ENCODE results near the gene CUL9. TPM values are rescaled to one million over a fixed set of nuclear protein-coding genes. Genes with fewer than 3 reads are reported as not detected.
A peak's percentile ranks its signal among the peaks of the same experiment; 100 is the strongest.

The CUL9 gene
- total RNA-seq, 3 donors from 2014 or later (not counting 1 experiment from before 2014, with no cell fraction given): 73.1 to 85.7 (median 73.9) TPM

DNA sequence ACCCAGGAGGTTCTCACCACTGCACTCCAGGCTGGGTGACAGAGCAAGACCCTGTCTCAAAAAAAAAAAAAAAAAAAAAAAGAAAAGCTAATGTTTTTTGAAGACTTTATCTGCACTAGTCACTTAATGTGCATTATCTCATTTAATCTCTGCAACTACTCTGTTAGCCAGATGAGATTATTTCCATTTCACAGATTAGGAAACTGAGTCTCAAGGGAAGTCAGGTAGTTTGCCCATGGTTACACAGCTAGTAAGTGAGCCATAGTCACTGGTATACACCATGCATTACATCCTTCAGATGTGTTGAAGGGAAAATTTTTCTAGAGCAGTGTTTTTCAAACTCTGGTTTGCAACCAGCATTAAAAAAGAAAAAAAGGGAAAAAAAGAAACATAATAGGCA, 18.1 kb upstream of the CUL9 start:
- Mint-ChIP-seq H3K36me3 (no peaks in the 10 kb centered on the region), H3K4me3 (no peak overlapping the region)
- no peak for DNase-seq

DNA sequence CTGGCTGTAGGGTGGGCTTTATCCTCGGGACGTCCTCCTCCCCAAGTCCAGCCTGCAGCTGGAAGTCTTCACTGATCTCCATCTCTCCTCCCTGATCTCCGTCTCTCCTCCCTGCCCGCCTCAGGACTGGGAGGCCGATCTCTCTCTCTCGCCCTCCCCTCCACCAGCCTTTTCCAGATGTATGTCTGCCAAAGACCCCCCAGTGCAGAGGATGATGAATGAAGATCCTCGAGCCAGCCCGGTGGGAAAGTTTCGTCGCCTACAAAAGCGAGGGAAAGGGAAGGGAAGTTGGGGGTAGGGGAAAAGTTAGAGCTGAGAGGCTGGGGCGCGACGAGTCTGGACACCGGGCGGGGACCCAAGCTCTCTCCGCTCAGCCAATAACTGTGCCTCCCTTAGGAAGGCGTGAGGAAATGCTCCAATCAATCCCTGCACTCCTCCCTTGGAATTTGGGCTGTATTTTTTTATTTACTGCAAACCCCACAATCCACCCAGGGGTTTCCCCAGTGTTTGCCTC, 11.5 kb upstream of the CUL9 start:
- Mint-ChIP-seq H3K4me1 (peaks cover 33 to 45% of the 10 kb centered on the region in 2 donors), H3K9me3 (no peaks in the 10 kb centered on the region), H3K4me3 (peak overlapping the region; percentile 99), H3K27ac (peak overlapping the region; percentile 94 to 96), H3K27me3 (ENCODE audit: low read depth in 2 of 2) (no peaks in the 10 kb centered on the region), H3K36me3 (no peaks in the 10 kb centered on the region)
- Histone ChIP-seq H3K4me1 (ENCODE audit: control insufficient read depth, insufficient read depth, low read length) (peaks cover 43% of the 10 kb centered on the region), H3K27me3 (ENCODE audit: control insufficient read depth, insufficient read depth, low read length) (no peaks in the 10 kb centered on the region), H3K4me3 (ENCODE audit: low read length) (peak overlapping the region; percentile 70), H3K9me3 (ENCODE audit: control insufficient read depth, insufficient read depth, low read length) (no peaks in the 10 kb centered on the region), H3K36me3 (ENCODE audit: control insufficient read depth, insufficient read depth, low read length) (peaks cover 2% of the 10 kb centered on the region), H3K27ac (ENCODE audit: low read length) (peak overlapping the region; percentile 78)
- TF ChIP-seq, protein P1, sequence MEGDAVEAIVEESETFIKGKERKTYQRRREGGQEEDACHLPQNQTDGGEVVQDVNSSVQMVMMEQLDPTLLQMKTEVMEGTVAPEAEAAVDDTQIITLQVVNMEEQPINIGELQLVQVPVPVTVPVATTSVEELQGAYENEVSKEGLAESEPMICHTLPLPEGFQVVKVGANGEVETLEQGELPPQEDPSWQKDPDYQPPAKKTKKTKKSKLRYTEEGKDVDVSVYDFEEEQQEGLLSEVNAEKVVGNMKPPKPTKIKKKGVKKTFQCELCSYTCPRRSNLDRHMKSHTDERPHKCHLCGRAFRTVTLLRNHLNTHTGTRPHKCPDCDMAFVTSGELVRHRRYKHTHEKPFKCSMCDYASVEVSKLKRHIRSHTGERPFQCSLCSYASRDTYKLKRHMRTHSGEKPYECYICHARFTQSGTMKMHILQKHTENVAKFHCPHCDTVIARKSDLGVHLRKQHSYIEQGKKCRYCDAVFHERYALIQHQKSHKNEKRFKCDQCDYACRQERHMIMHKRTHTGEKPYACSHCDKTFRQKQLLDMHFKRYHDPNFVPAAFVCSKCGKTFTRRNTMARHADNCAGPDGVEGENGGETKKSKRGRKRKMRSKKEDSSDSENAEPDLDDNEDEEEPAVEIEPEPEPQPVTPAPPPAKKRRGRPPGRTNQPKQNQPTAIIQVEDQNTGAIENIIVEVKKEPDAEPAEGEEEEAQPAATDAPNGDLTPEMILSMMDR (IDR thresholded peaks at IDR 0.05): no peak
- ATAC-seq: no peak
- WGBS (ENCODE audit: insufficient coverage): 8% methylated on average over 17 of the region's 18 CpGs
- intact Hi-C loops (cut with micrococcal nuclease): loop anchor here (5.0 kb wide), 2 partner anchors 197 to 1077 kb away; partner anchors contain the start of genes HSP90AB1 and ZNF318
- peak in 1 of 2 donors; percentile 31 for DNase-seq

More for the DNA sequence above, 18.1 kb upstream of the CUL9 start:
- H3K27ac ChIP-seq (ENCODE audit: low read length): no peak overlapping the region
- H3K36me3 ChIP-seq (ENCODE audit: control insufficient read depth, insufficient read depth, low read length): no peaks in the 10 kb centered on the region
- H3K4me3 ChIP-seq (ENCODE audit: low read length): no peak overlapping the region
- H3K9me3 ChIP-seq (ENCODE audit: control insufficient read depth, insufficient read depth, low read length): no peaks in the 10 kb centered on the region
- H3K27me3 Mint-ChIP-seq (ENCODE audit: low read depth in 2 of 2): no peaks in the 10 kb centered on the region
- ATAC-seq: no peak
- no peaks in the 10 kb centered on the region for H3K9me3 Mint-ChIP-seq
- no peak overlapping the region for H3K27ac Mint-ChIP-seq
- no peaks in the 10 kb centered on the region for H3K4me1 ChIP-seq (ENCODE audit: control insufficient read depth, insufficient read depth, low read length)
- H3K4me1 Mint-ChIP-seq: no peaks in the 10 kb centered on the region
- H3K27me3 ChIP-seq (ENCODE audit: control insufficient read depth, insufficient read depth, low read length): no peaks in the 10 kb centered on the region
- TF ChIP-seq, protein P1 (IDR thresholded peaks at IDR 0.05): no peak
- intact Hi-C loops (cut with micrococcal nuclease): no loop called here

DNA sequence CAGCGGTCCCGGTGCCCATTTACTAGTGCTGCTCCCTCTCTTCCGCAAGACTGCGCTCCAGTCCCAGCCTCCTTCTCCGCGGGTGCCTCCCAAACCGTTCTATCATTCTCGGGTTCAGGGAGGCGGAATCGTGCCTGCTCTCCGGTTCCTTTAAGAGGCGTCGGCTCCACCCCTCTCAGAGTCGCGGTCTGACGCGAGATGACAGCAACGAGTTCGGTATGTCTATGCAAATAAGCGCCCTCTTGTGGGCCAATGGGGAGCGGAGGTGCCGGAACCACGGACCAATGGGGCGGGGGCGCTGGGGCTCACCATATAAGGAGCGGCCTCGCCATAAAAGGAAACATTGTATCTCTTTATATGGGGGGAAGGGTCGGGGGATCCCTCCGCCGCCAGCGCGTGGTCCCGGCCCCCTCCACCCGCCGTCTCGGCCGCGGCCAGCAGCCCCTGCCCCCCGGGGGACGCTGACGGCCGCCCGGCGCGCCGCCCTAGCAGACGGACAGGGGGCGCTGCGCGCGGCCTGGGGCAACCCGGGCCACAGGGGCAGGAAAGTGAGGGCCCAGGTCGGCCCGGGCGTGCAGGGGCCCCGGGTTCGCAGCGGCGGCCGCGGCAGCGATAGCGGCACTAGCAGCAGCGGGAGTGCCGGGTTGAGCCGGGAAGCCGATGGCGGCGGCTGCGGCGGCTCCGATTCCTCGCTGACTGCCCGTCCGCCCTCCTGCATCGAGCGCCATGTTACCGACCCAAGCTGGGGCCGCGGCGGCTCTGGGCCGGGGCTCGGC, 10.9 kb upstream of the CUL9 start, which contains the start of gene SRF:
SRF (plus strand) TSS at position 339 of the 776 bp plus-strand sequence; CDS start at position 727, 388 bp downstream.
- H3K36me3 Mint-ChIP-seq: no peaks in the 10 kb centered on the region
- H3K4me1 Mint-ChIP-seq: peaks cover 33 to 48% of the 10 kb centered on the region in 2 donors
- Histone ChIP-seq H3K27me3 (ENCODE audit: control insufficient read depth, insufficient read depth, low read length) (no peaks in the 10 kb centered on the region), H3K4me1 (ENCODE audit: control insufficient read depth, insufficient read depth, low read length) (peaks cover 49% of the 10 kb centered on the region), H3K27ac (ENCODE audit: low read length) (peak within 1 kb of the TSS; percentile 78), H3K9me3 (ENCODE audit: control insufficient read depth, insufficient read depth, low read length) (no peaks in the 10 kb centered on the region), H3K4me3 (ENCODE audit: low read length) (peak within 1 kb of the TSS; percentile 70), H3K36me3 (ENCODE audit: control insufficient read depth, insufficient read depth, low read length) (peaks cover 8% of the 10 kb centered on the region)
- H3K27ac Mint-ChIP-seq: peak within 1 kb of the TSS; percentile 94 to 96
- no peaks in the 10 kb centered on the region for H3K27me3 Mint-ChIP-seq (ENCODE audit: low read depth in 2 of 2)
- DNase-seq (peak; percentile 99), ATAC-seq (peak; percentile 76 to 94 (median 83))
- H3K4me3 Mint-ChIP-seq: peak within 1 kb of the TSS; percentile 99
- intact Hi-C loops (cut with micrococcal nuclease): loop anchor here (1.0 to 5.0 kb wide), 4 partner anchors 112 to 1076 kb away; partner anchors contain the start of genes CNPY3, HSP90AB1, KLC4 and MRPL2
- TF ChIP-seq, protein P1 (IDR thresholded peaks at IDR 0.05): peak; percentile 77
- under 1% methylated on average over 83 of the region's 83 CpGs for WGBS (ENCODE audit: insufficient coverage)
- no peaks in the 10 kb centered on the region for H3K9me3 Mint-ChIP-seq
